HL-60/S4 (cell line): ENCODE measurements around the gene USF1.
"Not testable (repeated sequence)": the region's sequence is repeated elsewhere in the genome, so short reads cannot be mapped to it uniquely, and the experiment has no call there.

Experiments
- in situ Hi-C: fragments of 300-500 bp; cut with MboI; formaldehyde crosslinking; loops from 2 replicates; pipeline ENCODE4 v1.14.3; 2022; ENCODE audit warnings: low sequenced_read_pairs

Gene USF1

DNA sequence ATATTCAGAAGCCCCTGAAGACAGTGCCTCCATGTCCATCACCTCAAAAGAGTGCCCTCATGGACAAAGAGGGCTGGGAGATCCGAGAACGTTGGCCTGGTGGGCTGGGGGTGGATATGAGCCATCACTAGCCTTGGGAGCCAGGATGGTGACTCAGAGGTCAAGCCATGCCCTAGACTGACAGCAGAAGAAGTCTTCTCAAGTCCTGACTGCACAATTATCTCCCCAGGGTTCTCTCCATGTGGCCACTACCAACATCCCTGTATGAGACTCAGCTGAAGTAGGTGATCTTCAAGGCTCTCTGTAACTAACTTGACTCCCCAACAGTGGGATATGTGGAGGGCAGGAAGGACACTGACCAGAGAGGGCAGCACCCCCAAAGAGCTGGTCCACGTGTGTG is 7.1 kb upstream of the USF1 start:
- in situ Hi-C loops: no loop called here

DNA sequence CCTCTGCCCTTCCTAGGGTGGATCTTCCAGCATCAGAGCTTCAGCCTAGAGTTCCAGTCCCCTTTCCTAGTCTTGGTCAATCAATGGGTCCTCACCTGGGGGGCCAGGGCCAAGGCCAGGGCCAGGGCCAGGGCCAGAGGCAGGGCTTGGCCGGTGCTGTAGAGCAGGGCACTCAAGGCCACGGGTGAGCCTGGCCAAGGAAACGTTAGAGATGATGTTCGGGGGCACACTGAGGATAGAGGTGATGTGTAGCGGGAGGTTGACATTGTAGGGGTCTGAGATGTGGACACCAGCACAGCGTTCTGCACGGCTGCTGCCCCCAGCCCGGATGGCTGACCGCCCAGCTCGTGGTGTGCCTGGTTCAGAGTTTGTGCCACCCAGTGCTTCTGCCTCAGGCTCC is 5.4 kb upstream of the USF1 start:
- in situ Hi-C loops: no loop called here

GRCh38 chr1:161048949-161049722 is 3.4 kb upstream of the USF1 start:
- in situ Hi-C loops: no loop called here

GRCh38 chr1:161047436-161048420 is 2.0 kb upstream of the USF1 start:
- in situ Hi-C loops: no loop called here

DNA sequence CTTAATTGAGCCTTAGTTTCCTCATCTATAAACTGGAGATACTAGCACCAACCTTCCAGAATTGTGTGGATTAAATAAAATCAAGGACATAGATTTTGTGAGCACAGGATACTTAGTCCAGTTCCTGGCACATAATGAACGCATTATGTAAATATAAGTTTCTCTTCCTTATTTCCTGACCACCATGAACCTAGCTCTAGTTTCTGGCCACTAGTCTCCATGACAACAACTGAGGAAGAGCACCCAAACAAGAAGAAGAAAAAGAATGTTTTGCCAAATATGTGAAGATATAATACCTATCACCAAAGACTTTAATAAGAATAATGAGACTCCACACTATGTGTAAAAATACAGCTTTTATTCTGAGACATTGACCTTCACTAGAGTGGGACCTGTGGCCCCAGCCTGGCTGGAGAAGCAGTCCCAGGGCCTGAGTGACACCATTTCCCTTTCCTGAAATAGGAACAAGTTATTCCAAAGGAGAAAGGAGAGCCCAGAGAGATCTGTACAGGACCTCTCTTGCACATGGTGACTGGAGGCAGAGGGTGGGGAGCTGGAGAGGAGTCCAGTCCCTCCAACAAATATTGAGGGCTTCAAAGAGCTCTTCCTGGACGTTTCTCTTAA is 940 bp upstream of the USF1 start:
- in situ Hi-C loops: no loop called here

- in situ Hi-C loops: no loop called here
Measured at GRCh38 chr1:161044908-161045735, 655 bp downstream of the USF1 start.

DNA sequence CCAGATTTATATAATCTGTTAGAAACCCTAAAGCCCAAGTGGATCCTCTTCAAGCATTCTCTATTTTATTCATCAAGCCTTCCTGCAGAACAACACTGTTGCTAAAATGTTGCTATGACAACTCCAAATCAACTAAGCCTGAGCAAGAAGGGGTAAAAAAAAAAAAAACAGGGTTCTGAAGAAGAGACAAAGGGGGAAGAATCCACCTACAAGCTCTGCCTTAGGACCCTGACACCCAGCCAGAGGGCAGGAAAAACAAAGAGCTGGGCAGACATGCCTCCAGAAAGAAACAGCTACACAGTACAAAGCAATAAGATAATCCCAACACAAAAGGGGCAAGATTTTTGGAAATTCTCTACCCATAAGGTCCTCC is 1.3 kb downstream of the USF1 start:
- in situ Hi-C loops: no loop called here

- in situ Hi-C loops: no loop called here
Measured at GRCh38 chr1:161039546-161039945, 6.2 kb downstream of the USF1 start.

GRCh38 chr1:161039154-161039545 is 6.6 kb downstream of the USF1 start:
- in situ Hi-C loops: no loop called here

DNA sequence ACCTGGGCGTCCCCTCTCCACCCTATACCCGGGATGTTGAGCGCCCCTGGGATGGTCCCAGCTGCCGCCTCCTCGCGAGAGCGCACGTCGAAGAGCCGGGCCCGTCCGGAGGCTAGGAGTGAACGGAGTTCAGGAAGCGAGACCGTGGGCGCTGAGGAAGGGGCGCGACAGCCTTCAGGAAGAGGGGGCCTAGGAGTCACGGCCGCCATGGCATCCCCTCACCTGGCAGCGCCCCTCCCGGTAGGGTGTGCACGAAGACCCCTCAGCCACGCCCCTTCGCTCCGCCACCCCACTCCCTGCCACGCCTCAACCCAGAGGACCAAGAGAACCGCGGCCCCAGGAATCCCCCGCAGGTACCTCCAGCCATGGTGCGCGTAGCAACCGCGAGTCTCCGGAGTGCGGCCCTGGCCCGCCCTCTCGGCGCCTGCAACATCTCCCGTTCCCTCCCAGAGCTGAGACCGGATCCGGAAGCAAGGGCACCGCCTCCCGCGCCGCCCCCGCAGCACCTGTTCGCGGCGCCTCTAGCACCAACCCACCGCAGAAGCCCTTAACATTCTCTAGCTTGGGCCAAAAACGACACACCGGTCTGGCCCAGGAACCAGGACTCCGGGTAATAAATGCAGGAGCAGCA is 7.1 kb downstream of the USF1 start, which contains the start of gene TSTD1:
Gene TSTD1 (minus strand): TSS at position 442 of the 631 bp plus-strand sequence. CDS start 75 bp downstream, at position 367.
- in situ Hi-C loops: no loop called here

- in situ Hi-C loops: no loop called here
Measured at GRCh38 chr1:161037661-161038522, 7.9 kb downstream of the USF1 start.

GRCh38 chr1:161033751-161034150 is 12.0 kb downstream of the USF1 start:
- in situ Hi-C loops: no loop called here

DNA sequence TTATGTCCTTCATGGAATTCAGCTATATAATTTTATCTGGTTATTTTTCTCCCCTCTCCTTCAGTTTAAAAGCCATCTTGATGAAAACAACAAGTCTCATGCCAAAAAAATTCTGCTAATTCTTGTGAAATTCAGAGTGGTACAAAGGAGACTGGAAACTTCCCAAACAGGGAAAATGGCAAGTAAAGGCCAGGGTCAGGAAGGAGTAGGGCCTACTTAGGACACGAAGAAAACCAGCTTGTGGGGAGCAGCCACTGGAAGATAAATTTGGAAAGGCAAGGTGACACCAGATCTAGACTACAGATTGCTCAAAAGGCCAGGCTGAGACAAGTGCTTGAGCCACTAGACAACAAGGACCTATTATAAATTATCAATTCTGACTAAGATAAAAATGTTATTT is 13.4 kb downstream of the USF1 start:
- in situ Hi-C loops: no loop called here

DNA sequence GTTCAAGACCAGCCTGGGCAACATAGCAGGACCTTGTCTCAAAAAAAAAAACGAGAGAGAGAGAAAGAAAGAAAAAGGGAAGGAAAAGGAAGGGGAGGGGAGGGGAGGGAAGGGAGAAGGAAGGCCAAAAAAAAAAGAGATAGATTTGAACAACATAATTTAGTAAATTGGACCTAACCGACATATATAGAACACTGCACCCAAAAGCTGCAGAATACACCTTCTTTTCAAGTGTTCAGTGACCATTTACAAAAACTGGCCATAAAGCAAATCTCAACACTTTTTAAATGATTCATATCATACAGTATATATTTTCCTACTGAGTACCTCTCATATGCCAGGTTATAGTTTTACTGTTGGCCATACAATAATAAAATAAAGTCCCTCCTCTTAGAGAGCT is 13.9 kb downstream of the USF1 start:
- in situ Hi-C loops: no loop called here

DNA sequence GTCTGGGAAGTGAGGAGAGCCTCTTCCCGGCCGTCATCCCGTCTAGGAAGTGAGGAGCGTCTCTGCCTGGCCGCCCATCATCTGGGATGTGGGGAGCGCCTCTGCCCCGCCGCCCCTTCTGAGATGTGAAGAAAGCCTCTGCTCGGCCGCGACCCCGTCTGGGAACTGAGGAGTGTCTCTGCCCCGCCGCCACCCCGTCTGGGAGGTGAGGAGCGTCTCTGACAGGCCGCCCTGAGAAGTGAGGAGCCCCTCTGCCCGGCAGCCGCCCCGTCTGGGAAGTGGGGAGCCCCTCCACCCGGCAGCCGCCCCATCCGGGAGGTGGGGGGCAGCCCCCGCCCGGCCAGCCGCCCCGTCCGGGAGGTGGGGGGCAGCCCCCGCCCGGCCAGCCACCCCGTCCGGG is 16.3 kb downstream of the USF1 start:
- in situ Hi-C loops: not testable (repeated sequence)

GRCh38 chr1:161026954-161027353 is 18.8 kb downstream of the USF1 start:
- in situ Hi-C loops: not testable (repeated sequence)

DNA sequence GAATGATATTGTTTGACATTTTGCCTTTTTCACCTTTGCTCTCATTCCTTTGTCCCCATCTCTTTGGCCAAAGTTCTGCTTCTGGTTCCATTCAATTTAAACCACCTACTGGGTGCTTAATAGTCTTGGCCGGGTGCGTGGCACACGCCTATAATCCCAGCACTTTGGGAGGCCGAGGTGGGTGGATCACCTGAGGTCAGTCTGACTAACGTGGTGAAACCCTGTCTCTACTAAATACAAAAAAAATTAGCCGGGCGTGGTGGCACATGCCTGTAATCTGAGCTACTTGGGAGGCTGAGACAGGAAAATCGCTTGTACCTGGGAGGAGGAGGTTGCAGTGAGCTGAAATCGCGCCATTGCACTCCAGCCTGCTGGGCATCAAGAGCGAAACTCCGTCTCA is 23.3 kb downstream of the USF1 start:
- in situ Hi-C loops: not testable (repeated sequence)

DNA sequence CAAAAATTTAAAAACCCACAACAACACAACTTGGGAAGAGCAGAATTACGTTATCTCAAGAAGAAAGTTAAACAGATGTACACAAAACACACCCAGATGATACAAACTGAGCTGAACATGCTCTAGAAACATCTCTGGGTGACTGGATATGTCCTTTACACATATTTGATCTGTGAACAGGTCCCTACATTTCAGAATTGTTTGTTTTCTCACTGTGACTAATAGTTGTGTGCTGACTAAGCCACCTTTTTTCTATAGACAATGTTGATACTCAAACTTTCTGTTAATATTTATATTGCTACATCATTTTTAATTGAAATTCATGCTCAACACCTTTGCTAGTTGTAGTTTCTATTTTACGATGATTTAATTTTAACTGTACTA is 23.8 kb downstream of the USF1 start:
- in situ Hi-C loops: no loop called here
